Adipocyte (in vitro differentiated cells): ENCODE results near the gene ACAP2.
"Not testable (repeated sequence)": the region's sequence is repeated elsewhere in the genome, so short reads cannot be mapped to it uniquely, and the experiment has no call there.

Source experiments
- DNase-seq: peaks from one replicate; pipeline ENCODE4 v3.0.0-alpha.2; 2015; ENCODE audit warnings: low read depth
- H3K27me3 ChIP-seq: replicated peaks from 2 replicates; pipeline ENCODE4 v1.7.0; 2013; ENCODE audit warnings: mild to moderate bottlenecking, low read length, moderate library complexity; ENCODE audit not compliant: control insufficient read depth, insufficient read depth
- H3K36me3 ChIP-seq: 2 replicates; pipeline ENCODE4 v1.7.0; 2013; ENCODE audit warnings: low read length, mild to moderate bottlenecking, moderate library complexity; ENCODE audit not compliant: control insufficient read depth, insufficient read depth, severe bottlenecking
- H3K4me1 ChIP-seq: 2 replicates; pipeline ENCODE4 v1.7.0; 2013; ENCODE audit warnings: mild to moderate bottlenecking, low read length, moderate library complexity; ENCODE audit not compliant: control insufficient read depth, insufficient read depth
- H3K4me3 ChIP-seq: 2 replicates; pipeline ENCODE4 v1.7.0; 2013; ENCODE audit warnings: mild to moderate bottlenecking, low read length, moderate library complexity
- H3K9ac ChIP-seq: 2 replicates; pipeline ENCODE4 v1.7.0; 2013; ENCODE audit warnings: mild to moderate bottlenecking, low read length, moderate library complexity
- H3K9me3 ChIP-seq: 2 replicates; pipeline ENCODE4 v1.7.0; 2013; ENCODE audit warnings: mild to moderate bottlenecking, low read length, moderate library complexity; ENCODE audit not compliant: control insufficient read depth

ACAP2 gene

GRCh38 chr3:195384952-195385351, 57.9 kb downstream of the ACAP2 start:
- H3K9ac ChIP-seq, result no peak overlapping the region
- H3K9me3 ChIP-seq, result no peaks in the 10 kb centered on the region
- H3K4me3 ChIP-seq, result no peak overlapping the region
- no peaks in the 10 kb centered on the region for H3K27me3 ChIP-seq
- DNase-seq, result no peak
- no peaks in the 10 kb centered on the region for H3K4me1 ChIP-seq
- H3K36me3 ChIP-seq, result peaks cover 23% of the 10 kb centered on the region

DNA sequence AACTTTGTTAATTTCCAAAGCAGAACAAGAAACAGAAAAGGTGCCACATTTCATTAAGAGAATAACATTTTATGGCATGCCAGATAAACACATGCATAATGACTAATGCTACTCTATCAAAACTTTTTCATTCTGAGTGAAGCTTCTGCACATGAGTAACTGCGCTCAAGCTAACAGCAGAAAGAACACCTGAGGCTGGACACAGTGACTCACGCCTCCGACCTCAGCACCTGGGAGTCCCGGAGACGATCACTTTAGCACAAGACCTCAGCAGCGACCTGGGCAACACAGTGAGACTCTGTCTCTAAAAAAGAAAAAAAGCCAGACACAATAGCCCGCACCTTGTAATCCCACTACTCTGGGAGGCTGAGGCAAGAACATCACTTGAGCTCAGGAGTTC, 70.6 kb downstream of the ACAP2 start:
- H3K27me3 ChIP-seq, result no peaks in the 10 kb centered on the region
- DNase-seq, result no peak
- H3K9ac ChIP-seq, result no peak overlapping the region
- H3K4me1 ChIP-seq, result no peaks in the 10 kb centered on the region
- no peak overlapping the region for H3K4me3 ChIP-seq
- H3K36me3 ChIP-seq, result peaks cover 23% of the 10 kb centered on the region
- no peaks in the 10 kb centered on the region for H3K9me3 ChIP-seq

- Histone ChIP-seq H3K27me3 (no peaks in the 10 kb centered on the region), H3K9me3 (peaks cover 4% of the 10 kb centered on the region), H3K4me1 (no peaks in the 10 kb centered on the region), H3K36me3 (peaks cover 18% of the 10 kb centered on the region), H3K9ac (no peak overlapping the region), H3K4me3 (no peak overlapping the region)
- peak; percentile 79 for DNase-seq
These were observed 76.5 kb downstream of the ACAP2 start for GRCh38 chr3:195366200-195366925.

DNA sequence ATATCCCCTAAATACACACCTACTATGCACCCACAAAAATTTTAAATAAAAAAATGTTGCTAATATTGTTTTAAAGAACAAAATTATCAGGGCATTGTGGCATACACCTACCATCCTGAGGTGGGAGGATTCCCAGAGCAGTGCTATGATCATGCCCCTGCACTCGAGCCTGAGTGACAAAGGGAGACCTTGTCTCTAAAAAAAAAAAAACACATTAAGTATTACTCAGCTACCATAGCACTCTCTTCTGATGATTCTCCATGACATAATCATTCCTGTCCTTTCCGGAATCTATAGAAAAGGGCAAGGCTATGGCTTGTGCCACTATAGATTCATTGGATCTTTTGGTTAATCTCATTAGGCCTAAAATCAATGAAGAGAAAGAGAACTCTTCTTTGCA, 77.4 kb downstream of the ACAP2 start:
- Histone ChIP-seq H3K4me3 (no peak overlapping the region), H3K4me1 (no peaks in the 10 kb centered on the region), H3K27me3 (no peaks in the 10 kb centered on the region), H3K36me3 (peaks cover 17% of the 10 kb centered on the region), H3K9ac (no peak overlapping the region), H3K9me3 (peaks cover 4% of the 10 kb centered on the region)
- DNase-seq, result no peak

- not testable (repeated sequence) for DNase-seq, H3K9me3 ChIP-seq, H3K27me3 ChIP-seq, H3K4me3 ChIP-seq, H3K36me3 ChIP-seq, H3K9ac ChIP-seq
- H3K4me1 ChIP-seq, result peaks cover 15% of the 10 kb centered on the region
These were observed 85.0 kb downstream of the ACAP2 start for GRCh38 chr3:195357797-195358196.

DNA sequence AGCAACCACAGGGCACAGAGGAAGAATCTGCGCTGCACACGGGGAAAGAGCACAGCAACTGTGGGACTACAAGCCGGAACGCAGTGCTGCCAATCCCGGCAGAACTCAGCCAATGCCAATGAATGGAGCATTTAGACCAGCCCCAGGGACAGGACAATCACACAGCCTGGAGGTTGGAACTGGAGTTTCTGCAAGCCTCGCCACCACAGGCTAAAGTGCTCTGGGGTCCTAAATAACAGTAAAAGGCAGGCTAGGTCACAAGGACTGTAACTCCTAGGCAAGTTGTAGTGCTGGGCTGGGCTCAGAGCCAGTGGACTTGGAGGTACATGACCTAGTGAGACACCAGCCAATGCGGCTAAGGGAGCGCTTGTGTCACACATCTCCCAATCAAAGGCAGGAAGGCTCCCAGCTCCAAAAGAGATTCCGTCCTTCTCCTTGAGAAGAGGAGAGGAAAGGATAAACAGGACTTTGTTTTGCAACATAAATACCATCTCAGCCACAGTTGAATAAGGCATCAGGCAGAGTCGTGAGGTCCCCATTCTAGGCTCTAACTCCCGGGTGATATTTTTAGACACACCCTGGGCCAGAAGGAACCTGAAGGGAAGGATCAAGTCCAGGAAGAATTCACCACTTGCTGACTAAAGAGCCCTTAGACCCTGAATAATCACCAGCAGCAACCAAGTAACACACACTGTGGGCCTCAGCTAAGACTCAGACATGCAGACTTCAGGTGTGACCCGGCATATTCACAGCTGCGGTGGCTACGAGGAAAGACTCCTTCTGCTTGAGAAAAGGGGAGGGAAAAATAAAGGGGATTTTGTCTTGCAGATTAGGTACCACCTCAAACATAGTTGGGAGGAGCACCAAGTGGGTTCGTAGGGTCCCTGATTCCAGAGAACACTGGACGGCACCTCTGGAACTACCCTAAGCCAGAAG, 86.4 kb downstream of the ACAP2 start:
- no peak for DNase-seq
- Histone ChIP-seq H3K36me3 (peaks cover 9% of the 10 kb centered on the region), H3K27me3 (no peaks in the 10 kb centered on the region), H3K4me3 (no peak overlapping the region), H3K9ac (no peak overlapping the region), H3K4me1 (peaks cover 20% of the 10 kb centered on the region), H3K9me3 (no peaks in the 10 kb centered on the region)

DNA sequence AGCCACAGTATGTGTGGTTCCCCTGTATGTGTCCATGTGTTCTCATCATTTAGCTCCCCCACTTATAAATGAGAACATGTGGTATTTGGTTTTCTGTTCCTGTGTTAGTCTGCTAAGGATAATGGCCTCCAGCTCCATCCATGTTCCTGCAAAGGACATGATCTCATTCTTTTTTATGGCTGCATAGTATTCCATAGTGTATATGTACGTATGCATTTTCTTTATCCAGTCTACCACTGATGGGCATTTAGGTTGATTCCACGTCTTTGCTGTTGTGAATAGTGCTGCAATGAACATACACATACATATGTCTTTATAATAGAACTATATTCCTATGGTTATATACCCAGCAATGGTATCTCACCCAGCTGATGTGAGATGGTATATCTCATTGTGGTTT, 88.8 kb downstream of the ACAP2 start:
- DNase-seq, H3K4me3 ChIP-seq: not testable (repeated sequence)

GRCh38 chr3:195352895-195353488, 89.8 kb downstream of the ACAP2 start:
- H3K36me3 ChIP-seq, result peaks cover 9% of the 10 kb centered on the region
- H3K9me3 ChIP-seq, result no peaks in the 10 kb centered on the region
- H3K9ac ChIP-seq, result peak overlapping the region; percentile 53
- peak; percentile 93 for DNase-seq
- H3K27me3 ChIP-seq, result no peaks in the 10 kb centered on the region
- no peak overlapping the region for H3K4me3 ChIP-seq
- peaks cover 20% of the 10 kb centered on the region for H3K4me1 ChIP-seq

More for the DNA sequence above, 88.8 kb downstream of the ACAP2 start:
- H3K9ac ChIP-seq, H3K27me3 ChIP-seq, H3K9me3 ChIP-seq, H3K36me3 ChIP-seq: not testable (repeated sequence)
- H3K4me1 ChIP-seq, result peaks cover 20% of the 10 kb centered on the region

GRCh38 chr3:195348426-195349115, 94.2 kb downstream of the ACAP2 start:
- H3K4me1 ChIP-seq, result peaks cover 11% of the 10 kb centered on the region
- no peaks in the 10 kb centered on the region for H3K27me3 ChIP-seq
- H3K9ac ChIP-seq, result no peak overlapping the region
- H3K9me3 ChIP-seq, result no peaks in the 10 kb centered on the region
- no peak for DNase-seq
- H3K36me3 ChIP-seq, result peaks cover 15% of the 10 kb centered on the region
- no peak overlapping the region for H3K4me3 ChIP-seq

GRCh38 chr3:195337747-195338146, 105.1 kb downstream of the ACAP2 start:
- H3K4me3 ChIP-seq, result no peak overlapping the region
- DNase-seq, result no peak
- no peaks in the 10 kb centered on the region for H3K4me1 ChIP-seq
- H3K27me3 ChIP-seq, result no peaks in the 10 kb centered on the region
- no peaks in the 10 kb centered on the region for H3K9me3 ChIP-seq
- peaks cover 41% of the 10 kb centered on the region for H3K36me3 ChIP-seq
- no peak overlapping the region for H3K9ac ChIP-seq

GRCh38 chr3:195334967-195335366, 107.9 kb downstream of the ACAP2 start:
- Histone ChIP-seq H3K4me3 (no peak overlapping the region), H3K4me1 (no peaks in the 10 kb centered on the region), H3K36me3 (peaks cover 50% of the 10 kb centered on the region), H3K27me3 (no peaks in the 10 kb centered on the region), H3K9me3 (no peaks in the 10 kb centered on the region), H3K9ac (no peak overlapping the region)
- no peak for DNase-seq
